ENCODE data around the gene TMC7.
A peak's percentile ranks its signal among the peaks of the same experiment; 100 is the strongest.
"Not testable (repeated sequence)": the region's sequence is repeated elsewhere in the genome, so short reads cannot be mapped to it uniquely, and the experiment has no call there.

TMC7 gene

GRCh38 chr16:18983565-18984434 is at the start of gene TMC7:
Gene TMC7 (plus strand): TSS chr16:18983934. CDS start chr16:18984064, 130 bp downstream.
- DNase-seq: peak; percentile 90

- DNase-seq: no peak
Observed at GRCh38 chr16:18936727-18937340, 46.9 kb upstream of the TMC7 start.

DNA sequence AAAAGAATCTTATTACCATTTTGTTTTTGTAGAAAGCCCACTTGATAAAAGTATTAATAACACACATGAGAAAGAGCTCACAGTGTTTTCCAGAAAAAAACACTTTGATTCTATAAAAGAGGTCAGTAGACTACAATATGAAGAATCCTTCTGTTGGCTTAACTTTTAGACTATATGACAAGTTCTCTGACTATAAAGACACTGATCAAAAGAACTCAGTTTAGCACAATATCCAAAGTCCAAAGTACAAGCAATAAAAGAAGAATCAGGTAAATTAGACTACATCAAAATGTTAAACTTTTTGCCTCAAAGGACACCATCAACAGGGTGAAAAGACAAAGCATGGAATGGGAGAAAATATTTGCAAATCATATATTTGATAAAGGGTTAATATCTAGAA is 46.3 kb upstream of the TMC7 start:
- DNase-seq: no peak

GRCh38 chr16:18938986-18939385 is 44.7 kb upstream of the TMC7 start:
- DNase-seq: no peak

DNA sequence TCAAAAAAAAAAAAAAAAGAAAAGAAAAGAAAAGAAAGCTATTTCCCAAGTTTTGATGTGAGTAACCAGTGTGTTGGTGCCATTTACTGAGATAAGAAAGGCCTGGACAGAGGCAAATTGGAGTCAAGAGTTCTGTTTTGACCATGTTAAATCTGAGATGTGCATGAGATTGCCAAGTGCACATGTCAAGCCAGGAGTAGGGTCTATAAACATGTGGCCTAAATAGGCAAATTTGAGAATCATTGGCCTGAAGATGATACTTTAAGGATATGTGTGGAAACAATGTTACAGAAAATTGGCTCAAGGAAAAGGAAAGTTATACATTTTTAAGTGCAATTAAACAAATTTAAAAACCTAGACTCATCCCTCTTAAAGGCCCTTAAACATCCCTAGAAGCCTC is 42.3 kb upstream of the TMC7 start:
- DNase-seq: no peak

GRCh38 chr16:18942061-18942460 is 41.7 kb upstream of the TMC7 start:
- DNase-seq: no peak

DNA sequence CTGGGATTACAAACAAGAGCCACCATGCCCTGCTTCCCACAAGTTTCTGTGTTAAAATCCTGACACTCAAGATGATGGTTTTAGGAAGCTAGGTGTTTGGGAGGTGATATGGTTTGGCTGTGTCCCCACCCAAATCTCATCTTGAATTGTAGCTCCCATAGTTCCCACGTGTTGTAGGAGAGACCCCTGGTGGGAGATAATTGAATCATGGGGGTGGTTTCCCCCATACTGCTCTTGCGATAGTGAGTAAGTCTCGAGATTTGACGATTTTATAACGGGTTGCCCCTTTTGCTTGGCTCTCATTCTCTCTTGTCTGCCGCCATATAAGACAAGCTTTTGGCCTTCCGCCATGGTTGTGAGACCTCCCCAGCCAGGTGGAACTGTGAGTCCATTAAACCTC is 40.3 kb upstream of the TMC7 start:
- no peak for DNase-seq

GRCh38 chr16:18945233-18945632 is 38.5 kb upstream of the TMC7 start:
- no peak for DNase-seq

DNA sequence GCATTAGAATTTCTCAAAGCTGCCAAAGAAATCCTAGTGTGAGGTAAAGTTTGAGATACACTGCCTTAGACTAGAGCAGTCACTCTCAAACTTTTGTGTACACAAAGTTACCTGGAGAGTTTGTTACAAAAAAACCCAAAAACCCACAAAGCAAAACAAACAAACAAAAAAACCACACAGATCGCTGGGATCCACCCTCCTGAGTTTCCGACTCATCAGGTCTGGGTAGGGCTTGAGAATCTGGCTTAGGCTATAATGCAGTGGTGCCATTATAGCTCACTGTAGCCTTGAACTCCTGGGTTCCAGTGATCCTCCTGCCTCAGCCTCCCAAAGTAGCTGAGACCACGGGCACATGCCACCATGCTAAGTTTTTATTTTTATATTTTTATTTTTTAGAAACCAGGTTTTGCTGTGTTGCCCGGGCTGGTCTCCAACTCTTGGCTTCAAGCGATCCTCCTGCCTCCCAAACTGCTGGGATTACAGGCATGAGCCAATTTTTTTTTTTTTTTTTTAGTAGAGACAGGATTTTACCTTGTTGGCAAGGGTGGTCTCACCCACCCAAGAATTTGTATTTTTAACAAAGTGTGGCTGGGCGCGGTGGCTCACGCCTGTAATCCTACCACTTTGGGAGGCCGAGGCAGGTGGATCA is 35.2 kb upstream of the TMC7 start:
- DNase-seq: no peak

GRCh38 chr16:18950469-18951185 is 33.1 kb upstream of the TMC7 start:
- DNase-seq: no peak

- no peak for DNase-seq
Observed at GRCh38 chr16:18953547-18953946, 30.2 kb upstream of the TMC7 start.

DNA sequence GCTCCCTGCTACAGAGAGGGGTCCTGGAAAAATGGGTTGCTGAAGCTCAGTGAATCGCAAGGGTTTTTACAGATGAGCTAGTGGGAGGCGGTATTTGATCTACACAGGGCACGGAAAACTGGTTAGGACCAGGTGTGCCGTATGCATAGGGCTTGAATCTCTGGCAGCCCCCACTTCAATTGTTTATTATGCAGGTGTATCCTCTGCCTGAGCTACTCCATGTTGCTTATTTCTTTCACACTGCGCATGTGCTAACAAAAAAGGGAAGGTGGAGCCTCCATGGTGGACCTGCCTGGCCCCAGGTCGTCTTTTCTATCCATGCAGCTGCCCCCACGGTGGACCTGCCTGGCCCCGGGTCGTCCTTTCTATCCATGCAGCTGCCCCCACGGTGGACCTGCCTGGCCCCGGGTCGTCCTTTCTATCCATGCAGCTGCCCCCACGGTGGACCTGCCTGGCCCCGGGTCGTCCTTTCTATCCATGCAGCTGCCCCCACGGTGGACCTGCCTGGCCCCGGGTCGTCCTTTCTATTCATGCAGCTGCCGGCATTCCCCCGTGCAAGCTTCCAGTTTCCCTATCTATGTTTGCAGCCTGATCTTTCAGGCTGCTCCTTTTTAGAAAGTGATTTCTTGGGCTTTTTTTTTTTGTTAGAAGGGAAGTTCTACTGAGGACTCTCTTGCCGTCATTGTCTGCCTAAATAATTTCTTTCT is 27.7 kb upstream of the TMC7 start:
- not testable (repeated sequence) for DNase-seq

DNA sequence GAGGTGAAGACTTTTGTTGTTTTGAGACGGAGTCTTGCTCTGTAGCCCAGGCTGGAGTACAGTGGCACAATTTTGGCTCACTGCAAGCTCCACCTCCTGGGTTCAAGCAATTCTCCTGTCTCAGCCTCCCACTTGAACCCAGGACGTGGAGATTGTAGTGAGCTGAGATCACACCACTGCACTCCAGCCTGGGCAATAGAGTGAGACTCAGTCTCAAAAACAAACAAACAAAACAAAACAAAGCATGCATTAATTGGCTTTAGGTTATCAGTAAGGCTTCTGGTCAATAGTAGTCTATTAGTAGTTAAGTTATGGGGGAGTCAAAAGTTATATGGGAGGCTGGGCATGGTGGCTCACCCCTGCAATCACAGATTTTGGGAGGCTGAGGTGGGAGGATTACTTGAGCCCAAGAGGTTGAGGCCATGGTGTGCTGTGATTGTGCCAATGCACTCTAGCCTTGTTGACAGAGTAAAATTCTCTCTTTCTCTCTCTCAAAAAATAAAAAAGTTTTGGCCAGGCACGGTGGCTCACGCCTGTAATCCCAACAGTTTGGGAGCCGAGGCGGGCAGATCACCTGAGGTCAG is 27.0 kb upstream of the TMC7 start:
- not testable (repeated sequence) for DNase-seq

- DNase-seq: no peak
Observed at GRCh38 chr16:18958621-18959029, 25.1 kb upstream of the TMC7 start.

GRCh38 chr16:18959031-18959505 is 24.7 kb upstream of the TMC7 start:
- no peak for DNase-seq

- no peak for DNase-seq
Observed at GRCh38 chr16:18965555-18965954, 18.2 kb upstream of the TMC7 start.

DNA sequence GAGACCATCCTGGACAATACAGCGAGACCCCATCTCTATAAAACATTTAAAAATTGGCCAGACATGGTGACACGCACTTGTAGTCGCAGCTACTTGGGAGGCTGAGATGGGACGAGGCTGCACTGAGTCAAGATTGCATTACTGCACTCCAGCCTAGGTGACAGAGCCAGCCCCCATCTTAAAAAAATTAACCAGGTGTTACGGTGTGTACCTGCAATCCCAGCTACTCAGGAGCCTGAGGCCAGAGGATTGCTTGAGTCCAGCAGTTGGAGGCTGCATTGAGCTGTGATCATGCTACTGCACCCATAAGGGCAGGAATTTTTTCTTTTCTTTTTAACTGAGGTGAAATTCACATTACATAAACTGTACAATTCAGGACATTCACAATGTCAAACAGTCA is 16.9 kb upstream of the TMC7 start:
- no peak for DNase-seq

DNA sequence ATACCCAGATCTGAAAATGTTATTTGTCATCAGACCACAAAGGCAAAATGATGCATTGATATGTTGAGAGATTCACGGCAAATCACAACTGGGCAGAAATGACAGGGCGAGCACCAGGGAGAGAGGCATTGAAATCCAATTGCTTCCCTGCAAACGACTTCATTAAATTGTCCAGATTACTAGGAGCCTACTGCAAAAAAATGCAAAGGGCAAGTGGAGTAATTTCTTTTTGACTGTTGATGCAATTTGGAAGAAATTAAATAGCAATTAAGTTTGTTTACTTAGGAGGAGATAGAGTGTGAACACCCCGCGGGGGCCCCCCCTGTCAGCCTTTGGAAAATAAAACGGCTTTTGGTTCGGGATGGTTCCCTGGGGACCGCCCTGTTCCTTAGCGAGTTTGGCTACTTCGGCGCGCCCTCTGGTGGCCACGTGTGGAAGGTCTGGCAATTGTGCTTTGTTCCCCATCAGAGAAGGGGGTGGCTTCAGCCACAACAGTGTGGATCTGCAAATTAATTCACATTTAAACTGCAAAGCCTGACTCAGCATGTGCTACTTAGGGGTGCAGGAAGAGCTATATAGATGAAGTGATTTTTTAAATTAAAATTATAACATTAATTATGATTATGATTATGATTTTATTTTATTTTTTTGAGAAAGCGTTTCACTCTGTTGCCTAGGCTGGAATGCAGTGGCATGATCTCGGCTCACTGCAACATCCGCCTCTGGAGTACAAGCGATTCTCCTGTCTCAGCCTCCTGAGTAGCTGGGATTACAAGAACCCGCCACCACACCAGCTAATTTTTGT is 14.5 kb upstream of the TMC7 start:
- DNase-seq: peak; percentile 90

GRCh38 chr16:18969855-18970240 is 13.9 kb upstream of the TMC7 start:
- DNase-seq: no peak

DNA sequence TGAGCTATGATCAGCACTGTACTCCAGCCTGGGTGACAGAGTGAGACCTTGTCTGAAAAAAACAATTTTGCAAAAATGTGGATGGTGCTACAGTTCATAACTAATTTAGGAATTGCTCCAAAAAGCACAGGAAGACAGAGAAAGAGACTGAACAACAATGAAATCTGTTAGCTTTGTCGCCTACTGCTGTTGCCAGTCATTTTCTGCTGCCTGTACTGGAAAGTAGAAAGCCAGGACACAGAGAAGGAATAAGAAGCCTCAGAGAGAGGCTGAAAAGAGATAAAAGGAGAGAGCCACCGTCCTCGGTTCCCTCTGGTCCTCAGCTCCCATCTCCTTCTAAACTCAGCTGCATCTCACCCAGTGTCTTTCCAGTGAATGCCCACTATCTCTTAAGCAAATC is 8.6 kb upstream of the TMC7 start:
- DNase-seq: no peak

DNA sequence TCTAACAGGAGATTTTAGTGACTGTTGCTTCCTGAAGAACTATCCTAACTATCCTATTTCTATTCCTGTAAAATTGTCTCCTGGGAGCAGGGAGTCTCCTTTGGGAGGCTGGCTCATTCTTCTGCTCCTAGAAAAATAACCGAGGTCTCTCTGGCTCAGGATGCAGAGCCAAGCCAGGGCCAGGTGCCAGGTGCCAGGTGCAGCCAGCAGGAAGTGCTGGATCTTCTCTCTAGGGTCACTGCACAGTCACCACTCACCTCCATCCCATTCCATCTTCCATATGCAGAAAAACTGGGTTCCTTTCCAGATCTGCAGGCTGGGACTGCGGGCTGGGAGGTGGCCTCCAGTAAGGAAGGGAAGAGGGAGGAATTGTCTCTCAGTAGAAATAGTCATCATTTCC is 3.8 kb upstream of the TMC7 start:
- peak; percentile 18 for DNase-seq

All from NCI-H345 (cell line).